ENCODE results near the gene SLC36A3. TPM values are rescaled to one million over a fixed set of nuclear protein-coding genes. Genes with fewer than 3 reads are reported as not detected.

The SLC36A3 gene
- total and polyA plus RNA-seq, 2 of the 4 experiments (the other 2 are of a cell fraction): not detected

GRCh38 chr5:151310932-151311331 is 7.4 kb upstream of the SLC36A3 start:
- H4K5ac ChIP-seq (ENCODE audit: low read depth, low read length): no peak overlapping the region
- BruUV-seq (replicated peaks): no TSS peak
- H4K91ac ChIP-seq (ENCODE audit: insufficient read depth, low read depth, low read length): no peak overlapping the region
- no peaks in the 10 kb centered on the region for H4K20me1 ChIP-seq (ENCODE audit: insufficient read depth, low read length)
- no peak overlapping the region for H3K18ac ChIP-seq (ENCODE audit: low read depth, low read length)
- no peaks in the 10 kb centered on the region for H3K4me1 ChIP-seq (ENCODE audit: control insufficient read depth, insufficient read depth, low read length)
- no peaks in the 10 kb centered on the region for H3K36me3 ChIP-seq (ENCODE audit: control insufficient read depth, insufficient read depth, low read length)
- no peaks in the 10 kb centered on the region for H3K9me1 ChIP-seq (ENCODE audit: insufficient read depth, low read length)
- dilution Hi-C loops (cut with HindIII; ENCODE audit: low sequenced_read_pairs, unreplicated experiment) (no loop called here), intact Hi-C loops (cut with micrococcal nuclease) (no loop called here), in situ Hi-C loops (cut with MboI; ENCODE audit: low sequenced_read_pairs) (no loop called here)
- ATAC-seq (ENCODE audit: low read depth) (no peak), DNase-seq (no peak)
- no peak overlapping the region for H2BK5ac ChIP-seq (ENCODE audit: low read depth, low read length, poor library complexity, severe bottlenecking)
- H2AK5ac ChIP-seq (ENCODE audit: low read depth, low read length): no peak overlapping the region
- no peak for TF ChIP-seq CTCF (conservative IDR thresholded peaks at IDR 0.05; ENCODE audit: low read depth, low read length)
- TF ChIP-seq RCOR1 (IDR thresholded peaks at IDR 0.05; ENCODE audit: insufficient replicate concordance, low read length): no peak
- no peak for TF ChIP-seq MXI1 (IDR thresholded peaks at IDR 0.05; ENCODE audit: borderline replicate concordance, low read depth, low read length)
- no peak for TF ChIP-seq FOS (IDR thresholded peaks at IDR 0.05; ENCODE audit: low read depth, low read length)
- TF ChIP-seq SMC3 (IDR thresholded peaks at IDR 0.05; ENCODE audit: low read depth, low read length): no peak
- no peak for TF ChIP-seq ELK1 (IDR thresholded peaks at IDR 0.05; ENCODE audit: borderline replicate concordance, low read depth, low read length)
- no peak for TF ChIP-seq USF2 (IDR thresholded peaks at IDR 0.05; ENCODE audit: low read depth, low read length)
- TF ChIP-seq CEBPB (IDR thresholded peaks at IDR 0.05; ENCODE audit: low read depth, low read length): no peak
- TF ChIP-seq RFX5 (IDR thresholded peaks at IDR 0.05; ENCODE audit: low read depth, low read length): no peak
- TF ChIP-seq MAZ (IDR thresholded peaks at IDR 0.05; ENCODE audit: borderline replicate concordance, low read depth, low read length): no peak
- no peak for TF ChIP-seq CHD1 (IDR thresholded peaks at IDR 0.05; ENCODE audit: low read depth, low read length)
- no peak for TF ChIP-seq NFE2L2 (IDR thresholded peaks at IDR 0.05; ENCODE audit: low read depth, low read length)
- no peak for TF ChIP-seq BHLHE40 (IDR thresholded peaks at IDR 0.05; ENCODE audit: low read depth, low read length)
- TF ChIP-seq POLR2A (IDR thresholded peaks at IDR 0.05; ENCODE audit: low read depth, low read length): no peak
- TF ChIP-seq MAFK (IDR thresholded peaks at IDR 0.05; ENCODE audit: low read depth, low read length): no peak
- no peak for TF ChIP-seq RAD21 (IDR thresholded peaks at IDR 0.05; ENCODE audit: low read length)
- no peak overlapping the region for H2BK120ac ChIP-seq (ENCODE audit: low read depth, low read length)
- H3K27ac ChIP-seq (ENCODE audit: insufficient read depth, low read length): no peak overlapping the region
- no peak overlapping the region for H3K56ac ChIP-seq (ENCODE audit: extremely low read depth, insufficient read depth, low read length)
- H3K27me3 ChIP-seq (ENCODE audit: control insufficient read depth, insufficient read depth, low read length): no peaks in the 10 kb centered on the region
- CTCF ChIA-PET: no interaction called here
- no peaks in the 10 kb centered on the region for H3K79me1 ChIP-seq (ENCODE audit: low read depth in 1 of 2, low read length in 2 of 2)
- no peak overlapping the region for H2AFZ ChIP-seq (replicated peaks; ENCODE audit: low read length, poor library complexity)
- no peak overlapping the region for H3K4ac ChIP-seq (ENCODE audit: low read depth, low read length)
- no peak overlapping the region for H3K14ac ChIP-seq (replicated peaks; ENCODE audit: low read depth, low read length)
- POLR2A ChIA-PET (ENCODE audit: unreplicated experiment): no interaction called here
- no peak overlapping the region for H3K23ac ChIP-seq (ENCODE audit: low read depth, low read length)
- H2AK9ac ChIP-seq (replicated peaks; ENCODE audit: low read depth, low read length, poor library complexity): no peak overlapping the region
- no peak overlapping the region for H4K8ac ChIP-seq (ENCODE audit: low read depth in 2 of 2, low read length in 2 of 2)
- no peaks in the 10 kb centered on the region for H3K9me3 ChIP-seq (ENCODE audit: control insufficient read depth, insufficient read depth, low read length)
- H3K4me3 ChIP-seq (ENCODE audit: insufficient read depth, low read depth, low read length): no peak overlapping the region
- no peak overlapping the region for H3K9ac ChIP-seq (ENCODE audit: low read depth, low read length)
- no peak overlapping the region for H3K4me2 ChIP-seq (ENCODE audit: low read depth, low read length)
- H2BK20ac ChIP-seq (ENCODE audit: low read depth, low read length): no peak overlapping the region
- no peak overlapping the region for H2BK15ac ChIP-seq (ENCODE audit: low read depth, low read length)

Measured in IMR-90 (cell line).